Measurements from ENCODE around the gene CMYA5.

Gene CMYA5

DNA sequence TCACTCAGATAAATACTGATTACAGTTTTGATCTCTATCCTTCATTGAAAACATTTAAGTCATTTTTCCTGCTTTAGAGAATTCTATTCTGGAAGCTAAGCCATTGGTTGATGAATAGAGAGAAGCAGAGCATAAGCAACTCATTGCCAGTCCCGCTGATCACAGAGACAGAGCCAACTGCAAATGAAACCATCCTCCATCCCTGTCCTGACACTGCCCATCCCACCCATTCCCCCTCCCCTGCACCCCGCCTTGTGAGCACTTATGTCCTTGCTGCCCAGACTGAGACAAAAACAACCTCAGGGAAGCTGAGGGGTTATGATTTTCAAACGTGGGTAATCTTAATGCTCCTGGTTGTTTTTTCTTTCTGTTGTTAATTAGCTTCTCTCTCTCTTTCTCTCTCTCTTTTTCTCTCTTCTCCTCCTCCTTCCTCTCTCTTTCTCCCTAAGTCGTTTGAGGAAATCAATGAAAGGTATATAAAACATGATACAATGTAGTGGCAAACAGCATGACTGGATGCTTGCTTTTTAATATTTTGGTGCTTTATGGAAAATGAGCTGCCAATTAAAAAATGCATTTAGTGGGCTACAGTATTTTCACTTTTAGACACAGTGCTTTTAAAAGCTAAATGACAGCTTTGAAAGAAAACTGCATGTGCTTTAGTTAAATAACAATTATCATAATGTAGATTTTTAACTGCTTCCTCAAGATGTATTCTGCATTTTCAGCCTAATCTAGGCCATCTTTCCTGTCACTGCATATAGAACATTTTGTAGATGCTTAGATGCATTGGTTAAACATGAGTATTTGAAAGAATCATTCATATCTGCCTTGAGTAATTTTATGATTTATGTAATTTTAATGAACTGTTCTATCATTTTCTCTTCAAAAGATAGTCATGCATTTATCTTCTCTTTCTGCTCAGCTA lies 57.3 kb downstream of the CMYA5 start:
- Histone ChIP-seq H4K20me1 (ENCODE audit: insufficient read depth, low read length) (no peaks in the 10 kb centered on the region), H2AFZ (ENCODE audit: low read length) (0 out of 2 replicates have a peak overlapping the region, but pooled peaks have one; percentile 1), H3K27me3 (replicated peaks; ENCODE audit: insufficient read depth, low read length) (no peaks in the 10 kb centered on the region), H3K9me2 (replicated peaks; ENCODE audit: insufficient read depth, low read length) (no peaks in the 10 kb centered on the region), H3K4me2 (ENCODE audit: low read depth, low read length) (no peak overlapping the region), H3K4me3 (ENCODE audit: low read length) (no peak overlapping the region), H3K79me2 (ENCODE audit: low read length) (no peaks in the 10 kb centered on the region), H3K36me3 (replicated peaks; ENCODE audit: insufficient read depth, low read length) (no peaks in the 10 kb centered on the region), H3F3A (ENCODE audit: insufficient read depth, low read length) (no peaks in the 10 kb centered on the region), H3K9ac (ENCODE audit: low read length) (no peak overlapping the region), H3K27ac (ENCODE audit: low read length) (no peak overlapping the region), H3K9me3 (replicated peaks; ENCODE audit: insufficient read depth, low read length) (no peaks in the 10 kb centered on the region), H3K4me1 (ENCODE audit: low read length) (no peaks in the 10 kb centered on the region)
- TF ChIP-seq, protein P1, sequence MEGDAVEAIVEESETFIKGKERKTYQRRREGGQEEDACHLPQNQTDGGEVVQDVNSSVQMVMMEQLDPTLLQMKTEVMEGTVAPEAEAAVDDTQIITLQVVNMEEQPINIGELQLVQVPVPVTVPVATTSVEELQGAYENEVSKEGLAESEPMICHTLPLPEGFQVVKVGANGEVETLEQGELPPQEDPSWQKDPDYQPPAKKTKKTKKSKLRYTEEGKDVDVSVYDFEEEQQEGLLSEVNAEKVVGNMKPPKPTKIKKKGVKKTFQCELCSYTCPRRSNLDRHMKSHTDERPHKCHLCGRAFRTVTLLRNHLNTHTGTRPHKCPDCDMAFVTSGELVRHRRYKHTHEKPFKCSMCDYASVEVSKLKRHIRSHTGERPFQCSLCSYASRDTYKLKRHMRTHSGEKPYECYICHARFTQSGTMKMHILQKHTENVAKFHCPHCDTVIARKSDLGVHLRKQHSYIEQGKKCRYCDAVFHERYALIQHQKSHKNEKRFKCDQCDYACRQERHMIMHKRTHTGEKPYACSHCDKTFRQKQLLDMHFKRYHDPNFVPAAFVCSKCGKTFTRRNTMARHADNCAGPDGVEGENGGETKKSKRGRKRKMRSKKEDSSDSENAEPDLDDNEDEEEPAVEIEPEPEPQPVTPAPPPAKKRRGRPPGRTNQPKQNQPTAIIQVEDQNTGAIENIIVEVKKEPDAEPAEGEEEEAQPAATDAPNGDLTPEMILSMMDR (IDR thresholded peaks at IDR 0.05; ENCODE audit: low read length): no peak
- TF ChIP-seq EZH2 (optimal IDR thresholded peaks at IDR 0.05; ENCODE audit: low read depth, low read length) (no peak), EZH2phosphoT487 (IDR thresholded peaks at IDR 0.05; ENCODE audit: low read length) (no peak)
- no peak for DNase-seq

- Histone ChIP-seq H3K4me3 (ENCODE audit: low read length) (no peak overlapping the region), H3K9me3 (replicated peaks; ENCODE audit: insufficient read depth, low read length) (no peaks in the 10 kb centered on the region), H2AFZ (ENCODE audit: low read length) (no peak overlapping the region)
These were observed 61.2 kb downstream of the CMYA5 start for GRCh38 chr5:79750611-79751510.

GRCh38 chr5:79753092-79753491 lies 63.5 kb downstream of the CMYA5 start:
- no peaks in the 10 kb centered on the region for H3F3A ChIP-seq (ENCODE audit: insufficient read depth, low read length)
- no peaks in the 10 kb centered on the region for H3K9me3 ChIP-seq (replicated peaks; ENCODE audit: insufficient read depth, low read length)
- no peaks in the 10 kb centered on the region for H3K79me2 ChIP-seq (ENCODE audit: low read length)
- no peak overlapping the region for H3K4me3 ChIP-seq (ENCODE audit: low read length)
- H3K9me2 ChIP-seq (replicated peaks; ENCODE audit: insufficient read depth, low read length): no peaks in the 10 kb centered on the region
- TF ChIP-seq EZH2 (optimal IDR thresholded peaks at IDR 0.05; ENCODE audit: low read depth, low read length) (no peak), EZH2phosphoT487 (IDR thresholded peaks at IDR 0.05; ENCODE audit: low read length) (no peak)
- TF ChIP-seq, protein P1 (IDR thresholded peaks at IDR 0.05; ENCODE audit: low read length): no peak
- no peak overlapping the region for H2AFZ ChIP-seq (ENCODE audit: low read length)
- H4K20me1 ChIP-seq (ENCODE audit: insufficient read depth, low read length): no peaks in the 10 kb centered on the region
- no peak overlapping the region for H3K9ac ChIP-seq (ENCODE audit: low read length)
- H3K27ac ChIP-seq (ENCODE audit: low read length): no peak overlapping the region
- no peak for DNase-seq
- H3K4me2 ChIP-seq (ENCODE audit: low read depth, low read length): no peak overlapping the region
- no peaks in the 10 kb centered on the region for H3K4me1 ChIP-seq (ENCODE audit: low read length)
- H3K27me3 ChIP-seq (replicated peaks; ENCODE audit: insufficient read depth, low read length): no peaks in the 10 kb centered on the region
- no peaks in the 10 kb centered on the region for H3K36me3 ChIP-seq (replicated peaks; ENCODE audit: insufficient read depth, low read length)

More at GRCh38 chr5:79750611-79751510, 61.2 kb downstream of the CMYA5 start:
- H4K20me1 ChIP-seq (ENCODE audit: insufficient read depth, low read length): no peaks in the 10 kb centered on the region
- H3K27ac ChIP-seq (ENCODE audit: low read length): no peak overlapping the region
- no peaks in the 10 kb centered on the region for H3K36me3 ChIP-seq (replicated peaks; ENCODE audit: insufficient read depth, low read length)
- H3F3A ChIP-seq (ENCODE audit: insufficient read depth, low read length): no peaks in the 10 kb centered on the region
- no peak for TF ChIP-seq EZH2 (optimal IDR thresholded peaks at IDR 0.05; ENCODE audit: low read depth, low read length)
- TF ChIP-seq EZH2phosphoT487 (IDR thresholded peaks at IDR 0.05; ENCODE audit: low read length): no peak
- TF ChIP-seq, protein P1 (IDR thresholded peaks at IDR 0.05; ENCODE audit: low read length): no peak
- no peaks in the 10 kb centered on the region for H3K79me2 ChIP-seq (ENCODE audit: low read length)
- no peaks in the 10 kb centered on the region for H3K9me2 ChIP-seq (replicated peaks; ENCODE audit: insufficient read depth, low read length)
- no peak overlapping the region for H3K4me2 ChIP-seq (ENCODE audit: low read depth, low read length)
- no peaks in the 10 kb centered on the region for H3K4me1 ChIP-seq (ENCODE audit: low read length)
- no peak for DNase-seq
- H3K27me3 ChIP-seq (replicated peaks; ENCODE audit: insufficient read depth, low read length): no peaks in the 10 kb centered on the region
- H3K9ac ChIP-seq (ENCODE audit: low read length): no peak overlapping the region

Data from MM.1S (cell line).